Measurements from ENCODE around the gene SH3RF2.

DNA sequence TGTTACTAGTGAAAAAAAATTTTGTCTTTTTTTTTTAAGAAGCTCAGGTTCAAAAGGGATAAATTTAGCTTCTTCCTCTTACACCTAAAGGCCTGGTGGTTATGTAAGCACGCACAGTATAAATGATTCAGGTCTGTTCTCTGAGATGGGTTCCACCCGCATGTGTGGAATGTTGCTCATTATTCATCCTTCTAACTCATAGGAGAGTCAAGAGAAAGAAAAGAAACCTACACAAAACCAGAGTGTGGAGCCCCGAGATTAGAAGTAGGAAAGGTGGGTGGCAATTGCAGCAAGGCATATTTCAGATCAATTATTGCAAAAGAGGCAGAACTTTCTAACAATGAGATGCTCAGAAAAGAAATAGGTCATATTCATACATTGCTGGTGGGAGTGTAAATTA, 155.5 kb downstream of the SH3RF2 start:
- TF ChIP-seq, protein P1, sequence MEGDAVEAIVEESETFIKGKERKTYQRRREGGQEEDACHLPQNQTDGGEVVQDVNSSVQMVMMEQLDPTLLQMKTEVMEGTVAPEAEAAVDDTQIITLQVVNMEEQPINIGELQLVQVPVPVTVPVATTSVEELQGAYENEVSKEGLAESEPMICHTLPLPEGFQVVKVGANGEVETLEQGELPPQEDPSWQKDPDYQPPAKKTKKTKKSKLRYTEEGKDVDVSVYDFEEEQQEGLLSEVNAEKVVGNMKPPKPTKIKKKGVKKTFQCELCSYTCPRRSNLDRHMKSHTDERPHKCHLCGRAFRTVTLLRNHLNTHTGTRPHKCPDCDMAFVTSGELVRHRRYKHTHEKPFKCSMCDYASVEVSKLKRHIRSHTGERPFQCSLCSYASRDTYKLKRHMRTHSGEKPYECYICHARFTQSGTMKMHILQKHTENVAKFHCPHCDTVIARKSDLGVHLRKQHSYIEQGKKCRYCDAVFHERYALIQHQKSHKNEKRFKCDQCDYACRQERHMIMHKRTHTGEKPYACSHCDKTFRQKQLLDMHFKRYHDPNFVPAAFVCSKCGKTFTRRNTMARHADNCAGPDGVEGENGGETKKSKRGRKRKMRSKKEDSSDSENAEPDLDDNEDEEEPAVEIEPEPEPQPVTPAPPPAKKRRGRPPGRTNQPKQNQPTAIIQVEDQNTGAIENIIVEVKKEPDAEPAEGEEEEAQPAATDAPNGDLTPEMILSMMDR (conservative IDR thresholded peaks at IDR 0.05 in 1 of 2, IDR thresholded peaks at IDR 0.05 in 1 of 2; ENCODE audit: low read depth in 1 of 2, low read length in 2 of 2): no peak
- TF ChIP-seq EZH2 (IDR thresholded peaks at IDR 0.05; ENCODE audit: low read length, missing control alignments): no peak
